AG09319 (cell line): ENCODE measurements around the gene EGFR.

Experiments
- DNase-seq: peaks from one replicate; pipeline ENCODE4 v3.0.0-alpha.2; 2010; ENCODE audit warnings: low read depth; ENCODE audit errors: extremely low read depth
- TF ChIP-seq, protein P1 (sequence below): IDR thresholded peaks from 2 replicates; pipeline ENCODE4 v1.5.1; 2011; ENCODE audit warnings: low read depth, mild to moderate bottlenecking, inconsistent platforms, low read length, moderate library complexity

Gene EGFR

DNA sequence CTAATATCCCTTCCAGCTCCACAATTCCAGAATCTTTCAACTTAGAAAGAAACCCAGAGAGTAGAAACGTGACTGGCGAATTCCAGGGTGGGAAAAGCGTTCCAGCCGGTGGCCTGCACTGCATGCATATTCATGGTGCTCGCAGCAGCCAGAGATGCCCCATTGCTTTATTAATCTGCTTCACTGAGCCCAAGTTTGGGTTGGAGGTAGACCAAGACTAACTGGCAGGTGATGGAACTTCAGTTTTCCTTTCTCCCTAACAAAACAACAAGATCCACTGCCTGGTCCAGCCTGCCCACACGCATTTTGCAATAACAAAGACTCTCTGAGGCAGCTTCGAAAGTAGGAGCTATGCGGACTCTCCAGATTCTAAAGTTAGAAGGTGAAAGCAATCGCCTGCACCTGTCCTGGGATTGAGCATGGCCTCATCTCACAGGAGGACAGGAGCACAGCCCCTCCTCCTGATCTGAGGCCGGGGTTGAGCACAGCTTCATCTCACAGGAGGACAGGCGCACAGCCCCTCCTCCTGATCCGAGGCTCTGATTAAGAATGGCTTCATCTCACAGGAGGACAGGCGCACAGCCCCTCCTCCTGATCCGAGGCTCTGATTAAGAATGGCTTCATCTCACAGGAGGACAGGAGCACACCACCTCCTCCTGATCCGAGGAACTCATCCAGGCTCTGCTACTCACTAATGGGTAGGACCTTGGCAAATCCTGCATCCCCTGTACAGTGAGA lies 218.5 kb downstream of the EGFR start:
- TF ChIP-seq, protein P1, sequence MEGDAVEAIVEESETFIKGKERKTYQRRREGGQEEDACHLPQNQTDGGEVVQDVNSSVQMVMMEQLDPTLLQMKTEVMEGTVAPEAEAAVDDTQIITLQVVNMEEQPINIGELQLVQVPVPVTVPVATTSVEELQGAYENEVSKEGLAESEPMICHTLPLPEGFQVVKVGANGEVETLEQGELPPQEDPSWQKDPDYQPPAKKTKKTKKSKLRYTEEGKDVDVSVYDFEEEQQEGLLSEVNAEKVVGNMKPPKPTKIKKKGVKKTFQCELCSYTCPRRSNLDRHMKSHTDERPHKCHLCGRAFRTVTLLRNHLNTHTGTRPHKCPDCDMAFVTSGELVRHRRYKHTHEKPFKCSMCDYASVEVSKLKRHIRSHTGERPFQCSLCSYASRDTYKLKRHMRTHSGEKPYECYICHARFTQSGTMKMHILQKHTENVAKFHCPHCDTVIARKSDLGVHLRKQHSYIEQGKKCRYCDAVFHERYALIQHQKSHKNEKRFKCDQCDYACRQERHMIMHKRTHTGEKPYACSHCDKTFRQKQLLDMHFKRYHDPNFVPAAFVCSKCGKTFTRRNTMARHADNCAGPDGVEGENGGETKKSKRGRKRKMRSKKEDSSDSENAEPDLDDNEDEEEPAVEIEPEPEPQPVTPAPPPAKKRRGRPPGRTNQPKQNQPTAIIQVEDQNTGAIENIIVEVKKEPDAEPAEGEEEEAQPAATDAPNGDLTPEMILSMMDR, result no peak
- no peak for DNase-seq

DNA sequence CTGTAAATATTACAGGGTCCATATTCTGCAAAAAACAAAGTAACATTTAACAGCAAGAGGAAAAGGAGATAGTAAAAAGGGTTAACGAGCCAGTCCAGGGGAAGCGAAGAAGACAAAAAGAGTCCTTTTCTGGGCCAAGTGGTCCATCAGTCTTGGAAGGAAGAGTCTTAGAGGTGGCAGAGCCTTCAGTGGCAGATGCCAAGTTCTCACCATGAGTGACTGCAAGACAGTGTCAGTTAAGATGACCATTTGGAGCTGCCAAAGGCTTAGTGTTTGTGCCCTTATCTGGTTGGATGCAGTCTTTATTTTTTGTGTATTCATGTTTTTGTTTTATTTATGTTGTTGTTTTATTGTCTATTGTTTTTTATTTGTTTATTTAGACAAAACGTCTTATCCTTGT lies 220.6 kb downstream of the EGFR start:
- no peak for DNase-seq
- TF ChIP-seq, protein P1, result no peak

DNA sequence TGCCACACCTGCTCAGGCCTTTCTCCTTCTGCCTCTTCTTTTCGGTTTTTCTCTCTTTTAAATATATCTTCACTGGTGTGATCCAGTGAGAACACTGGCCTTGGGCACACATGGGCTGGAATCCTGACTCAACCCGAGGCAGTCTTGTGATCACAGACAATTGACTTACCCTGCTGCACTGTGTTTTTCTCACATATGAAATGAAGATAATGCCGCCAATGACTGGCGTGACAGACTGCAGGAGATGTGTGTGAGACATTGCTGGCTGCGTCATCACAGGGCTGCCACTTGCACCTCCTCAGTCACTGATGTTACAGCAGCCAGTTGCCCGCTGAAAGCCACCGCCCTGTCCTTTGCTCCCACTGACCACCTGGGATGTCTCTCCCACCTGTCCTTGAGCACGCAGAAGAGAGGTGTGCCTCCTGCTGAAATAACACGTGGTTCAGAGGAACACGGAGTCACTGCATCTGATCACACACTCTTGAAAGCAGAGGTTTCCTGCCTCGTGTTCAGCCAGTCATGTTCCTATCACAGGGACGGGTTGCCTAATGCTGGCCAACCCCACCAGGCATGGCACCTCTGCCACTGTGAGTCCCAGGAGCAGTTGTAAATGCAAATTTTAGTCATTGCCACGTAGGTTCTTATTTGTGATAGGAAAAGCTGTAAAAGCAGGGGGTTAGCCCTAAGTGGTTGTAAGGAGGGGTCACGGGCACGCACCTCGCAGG lies 221.8 kb downstream of the EGFR start:
- TF ChIP-seq, protein P1, result no peak
- DNase-seq, result no peak

DNA sequence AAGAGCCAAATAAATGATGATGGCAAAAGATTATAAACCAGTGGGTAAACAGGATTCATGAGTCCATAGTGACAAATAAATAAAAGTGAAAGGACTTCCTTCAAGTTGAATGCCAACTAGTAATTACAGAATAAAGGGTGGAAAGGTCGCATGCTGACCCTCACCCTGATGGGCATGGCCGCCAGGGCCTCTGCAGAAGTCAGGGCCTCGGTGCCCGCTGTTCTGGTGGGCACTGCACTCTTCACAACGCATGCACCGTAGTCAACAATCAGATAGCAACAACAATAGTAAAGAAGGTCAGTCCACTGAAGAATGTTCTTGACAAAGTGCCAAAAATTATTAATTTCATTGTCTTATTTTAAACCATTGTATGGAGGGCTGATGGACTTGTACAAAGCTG lies 223.1 kb downstream of the EGFR start:
- TF ChIP-seq, protein P1, result no peak
- DNase-seq, result no peak

DNA sequence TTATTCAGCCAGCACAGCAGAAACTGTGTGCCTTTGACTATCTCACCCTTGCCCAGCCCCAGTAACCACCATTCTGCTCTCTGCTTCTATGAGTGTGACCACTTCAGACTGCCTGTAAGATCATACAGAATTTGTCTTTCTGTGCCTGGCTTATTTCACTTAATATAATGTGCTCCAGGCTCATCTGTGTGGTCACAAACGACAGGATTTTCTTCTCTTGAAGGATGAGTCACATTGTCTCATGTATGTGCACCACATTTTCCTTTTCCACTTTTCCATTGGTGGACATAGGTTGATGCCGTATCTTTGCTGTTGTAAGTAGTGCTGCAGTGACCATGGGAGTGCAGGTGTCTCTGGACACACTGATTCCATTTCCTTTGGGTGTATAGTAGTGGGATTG lies 223.8 kb downstream of the EGFR start:
- DNase-seq, result no peak
- TF ChIP-seq, protein P1, result no peak

DNA sequence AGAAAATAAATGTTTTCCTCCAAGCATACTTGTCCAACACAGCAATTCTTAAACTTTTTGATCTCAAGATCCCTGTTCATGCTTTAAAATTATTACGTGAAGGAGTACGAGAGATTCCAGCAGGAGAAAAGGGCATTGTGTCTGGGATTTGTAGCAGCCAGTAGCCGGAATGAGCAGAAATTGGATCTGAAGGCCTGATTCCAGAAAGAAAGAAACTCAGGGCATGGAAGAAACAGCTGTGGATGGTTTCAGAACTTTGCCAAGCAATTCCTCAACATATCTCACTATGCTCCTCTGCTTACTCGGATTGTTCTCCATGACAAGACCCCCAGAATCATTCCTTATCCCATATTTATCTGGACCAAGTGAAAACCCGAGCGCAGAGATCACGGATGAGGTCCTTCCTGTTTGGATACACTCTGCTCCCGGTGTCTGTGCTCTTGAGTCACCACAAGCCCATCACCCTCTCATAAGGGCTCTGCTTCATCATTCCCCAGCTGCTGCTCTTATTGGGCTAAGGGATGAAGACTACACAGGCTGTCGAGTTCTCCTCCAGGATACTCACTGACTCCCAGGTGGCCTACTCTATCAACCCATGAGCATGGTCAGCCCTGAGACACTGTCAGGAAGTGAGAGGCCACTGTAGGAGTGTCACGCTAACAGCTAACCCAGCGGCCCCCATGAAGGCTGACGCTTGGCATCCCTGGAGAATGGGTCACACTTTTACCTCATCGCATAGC lies 225.4 kb downstream of the EGFR start:
- no peak for DNase-seq
- TF ChIP-seq, protein P1, result no peak
